GM13976 (cell line): ENCODE results near the gene DAPK1.

Source experiments
- DNase-seq: peaks from one replicate; pipeline ENCODE4 v3.0.0; 2012; ENCODE audit warnings: low spot score
- in situ Hi-C: fragments of 300-500 bp; cut with MboI; formaldehyde crosslinking; loops from one replicate; pipeline ENCODE4 v1.12.0; 2022; ENCODE audit warnings: low sequenced_read_pairs, mixed read lengths, inconsistent platforms; ENCODE audit not compliant: unreplicated experiment
- TF ChIP-seq, protein P1 (sequence below): IDR thresholded peaks from 2 replicates; pipeline ENCODE4 v1.5.1; 2012; ENCODE audit warnings: borderline replicate concordance, mild to moderate bottlenecking; ENCODE audit not compliant: insufficient read depth; ENCODE audit errors: extremely low read depth, missing control alignments, control extremely low read depth

Gene DAPK1

DNA sequence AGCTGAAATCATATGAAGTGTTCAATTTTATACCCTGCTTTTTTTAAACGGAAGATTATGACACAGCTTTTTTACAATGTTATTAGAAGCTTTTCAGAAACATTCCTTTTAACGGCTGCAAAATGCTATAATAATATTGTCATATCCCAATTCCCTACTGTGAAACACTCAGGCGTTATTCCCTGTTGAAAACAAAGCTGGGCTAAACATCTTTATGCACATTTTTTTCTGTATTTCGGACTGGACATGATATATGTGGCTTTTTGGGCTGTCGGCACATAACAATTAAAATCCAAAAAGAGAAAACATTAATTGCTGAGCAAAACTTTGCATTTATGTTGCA is 216.3 kb downstream of the DAPK1 start:
- in situ Hi-C loops, result no loop called here
- TF ChIP-seq, protein P1, sequence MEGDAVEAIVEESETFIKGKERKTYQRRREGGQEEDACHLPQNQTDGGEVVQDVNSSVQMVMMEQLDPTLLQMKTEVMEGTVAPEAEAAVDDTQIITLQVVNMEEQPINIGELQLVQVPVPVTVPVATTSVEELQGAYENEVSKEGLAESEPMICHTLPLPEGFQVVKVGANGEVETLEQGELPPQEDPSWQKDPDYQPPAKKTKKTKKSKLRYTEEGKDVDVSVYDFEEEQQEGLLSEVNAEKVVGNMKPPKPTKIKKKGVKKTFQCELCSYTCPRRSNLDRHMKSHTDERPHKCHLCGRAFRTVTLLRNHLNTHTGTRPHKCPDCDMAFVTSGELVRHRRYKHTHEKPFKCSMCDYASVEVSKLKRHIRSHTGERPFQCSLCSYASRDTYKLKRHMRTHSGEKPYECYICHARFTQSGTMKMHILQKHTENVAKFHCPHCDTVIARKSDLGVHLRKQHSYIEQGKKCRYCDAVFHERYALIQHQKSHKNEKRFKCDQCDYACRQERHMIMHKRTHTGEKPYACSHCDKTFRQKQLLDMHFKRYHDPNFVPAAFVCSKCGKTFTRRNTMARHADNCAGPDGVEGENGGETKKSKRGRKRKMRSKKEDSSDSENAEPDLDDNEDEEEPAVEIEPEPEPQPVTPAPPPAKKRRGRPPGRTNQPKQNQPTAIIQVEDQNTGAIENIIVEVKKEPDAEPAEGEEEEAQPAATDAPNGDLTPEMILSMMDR, result no peak
- no peak for DNase-seq

DNA sequence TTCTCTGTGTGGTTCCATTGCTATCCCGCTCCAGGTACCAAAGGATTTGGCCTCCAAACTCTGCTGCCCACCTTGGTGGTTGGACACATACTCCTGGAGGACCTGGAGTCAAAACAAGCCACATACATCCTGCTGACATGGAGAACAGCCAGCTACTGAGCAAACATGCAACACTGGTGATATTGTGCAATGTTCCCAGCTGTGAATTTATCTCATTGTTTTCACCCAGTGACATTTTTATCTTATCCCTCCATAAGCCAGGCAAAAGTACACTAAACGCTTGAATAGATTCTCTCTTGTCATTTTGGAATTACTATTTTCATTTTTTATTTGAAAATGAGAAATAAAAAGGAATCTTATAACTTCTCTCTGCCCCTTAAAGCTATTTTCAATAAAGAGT is 217.2 kb downstream of the DAPK1 start:
- no peak for DNase-seq
- in situ Hi-C loops, result no loop called here
- TF ChIP-seq, protein P1, result no peak

DNA sequence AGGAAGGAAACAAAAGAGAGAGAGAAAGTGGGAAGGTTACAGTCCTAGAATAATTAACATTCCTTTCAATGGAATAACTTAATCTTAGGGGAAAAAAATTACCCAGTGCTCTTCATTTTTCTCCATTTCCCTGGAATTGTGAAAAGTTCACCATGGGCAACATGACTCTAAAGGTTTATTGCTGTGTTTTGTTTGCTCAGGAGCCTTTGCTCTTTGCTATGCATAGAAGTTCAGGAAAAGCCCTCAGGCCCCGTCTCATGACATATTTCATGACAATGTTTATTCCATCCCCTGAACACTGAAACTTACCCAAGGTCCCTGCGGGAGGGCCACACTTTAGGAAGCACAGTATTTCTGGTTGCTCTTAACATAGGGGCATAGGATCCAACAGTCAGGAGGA is 218.5 kb downstream of the DAPK1 start:
- DNase-seq, result no peak
- in situ Hi-C loops, result no loop called here
- TF ChIP-seq, protein P1, result no peak

DNA sequence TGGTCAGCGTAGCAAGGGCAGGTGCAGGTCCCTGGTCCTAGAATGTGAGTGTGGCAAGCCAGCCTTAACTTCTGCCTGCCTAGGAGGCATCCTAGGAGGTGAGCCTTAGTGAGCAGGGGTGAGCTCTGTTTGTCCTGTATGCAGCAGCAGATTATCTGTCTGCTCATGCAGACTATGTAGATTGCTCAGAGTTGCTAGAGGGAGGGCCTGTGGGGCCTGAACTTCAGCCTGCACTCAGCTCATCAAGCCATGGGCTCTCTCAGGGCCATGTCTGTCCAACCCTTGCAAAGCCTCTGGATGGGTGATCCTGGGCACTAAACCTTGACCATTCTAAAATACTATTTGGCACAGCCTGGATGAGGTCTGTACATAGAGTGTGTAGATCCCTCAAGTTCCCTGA is 219.8 kb downstream of the DAPK1 start:
- TF ChIP-seq, protein P1, result no peak
- in situ Hi-C loops, result no loop called here
- no peak for DNase-seq

DNA sequence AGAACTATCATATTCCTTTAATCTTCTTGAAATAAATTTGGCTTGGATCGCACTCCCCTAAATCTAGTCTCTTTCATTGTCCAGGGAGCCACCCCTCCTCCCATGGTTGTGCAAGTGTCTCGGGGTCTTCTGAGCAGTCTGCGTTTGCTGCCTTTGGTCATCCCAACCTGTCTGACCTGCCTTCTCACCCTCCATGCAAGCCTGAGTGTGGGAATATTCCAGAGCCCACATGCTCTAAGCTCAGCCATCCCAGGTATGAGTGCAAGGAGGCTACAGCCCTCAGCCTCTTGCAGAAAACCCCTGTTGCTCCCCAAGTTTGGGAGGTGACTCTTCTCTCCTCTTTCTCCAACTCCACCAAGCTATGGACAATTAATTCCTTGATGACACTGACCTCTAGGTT is 220.6 kb downstream of the DAPK1 start:
- TF ChIP-seq, protein P1, result no peak
- in situ Hi-C loops, result no loop called here
- DNase-seq, result no peak

DNA sequence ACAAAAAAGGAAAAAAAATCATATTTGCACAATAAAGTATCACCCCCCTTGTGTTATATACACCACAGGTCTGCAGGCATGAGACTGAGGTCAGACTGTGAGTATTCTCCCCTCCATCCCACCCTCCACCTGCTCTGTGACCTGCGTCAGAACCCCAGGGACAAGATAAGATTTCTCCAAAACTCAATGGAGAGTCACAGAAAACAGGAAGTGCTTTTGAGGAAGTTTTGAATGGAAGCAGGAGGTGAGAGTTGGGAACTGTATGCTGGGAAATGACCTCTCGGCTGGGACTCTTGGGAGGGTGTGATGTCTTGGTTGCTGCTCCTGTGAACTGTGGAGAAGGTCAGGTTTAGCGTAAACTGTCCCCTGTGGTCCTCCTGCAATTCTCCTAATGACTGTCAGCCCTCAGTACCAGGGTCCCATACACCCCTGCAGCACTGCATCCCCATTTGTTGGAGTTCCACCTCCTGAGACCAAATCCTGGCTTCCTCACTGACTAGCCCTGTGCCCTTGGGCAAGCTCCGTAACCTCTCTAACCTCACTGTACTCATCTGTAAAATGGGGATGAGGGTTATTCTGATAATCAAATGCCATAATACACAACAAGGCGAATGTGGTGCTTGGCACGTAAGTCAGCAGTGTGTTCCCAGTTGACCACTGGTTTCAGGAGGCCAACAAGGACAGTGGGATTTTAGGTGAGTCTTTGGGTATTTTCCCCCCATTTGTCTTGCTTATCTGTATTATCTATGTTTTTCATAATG is 221.4 kb downstream of the DAPK1 start:
- no peak for DNase-seq
- TF ChIP-seq, protein P1, result no peak
- in situ Hi-C loops, result no loop called here
